SKM-1 treated with dmso at 0.1 percent for 144 hours (cell line): ENCODE data around the gene PRR18.

Experiments used
- DNase-seq: peaks from one replicate; lab custom pipeline; 2025; ENCODE audit not compliant: unreplicated experiment; lab: John Stamatoyannopoulos, UW

PRR18 gene

GRCh38 chr6:166277018-166277417 is 31.2 kb downstream of the PRR18 start:
- DNase-seq, result no peak

DNA sequence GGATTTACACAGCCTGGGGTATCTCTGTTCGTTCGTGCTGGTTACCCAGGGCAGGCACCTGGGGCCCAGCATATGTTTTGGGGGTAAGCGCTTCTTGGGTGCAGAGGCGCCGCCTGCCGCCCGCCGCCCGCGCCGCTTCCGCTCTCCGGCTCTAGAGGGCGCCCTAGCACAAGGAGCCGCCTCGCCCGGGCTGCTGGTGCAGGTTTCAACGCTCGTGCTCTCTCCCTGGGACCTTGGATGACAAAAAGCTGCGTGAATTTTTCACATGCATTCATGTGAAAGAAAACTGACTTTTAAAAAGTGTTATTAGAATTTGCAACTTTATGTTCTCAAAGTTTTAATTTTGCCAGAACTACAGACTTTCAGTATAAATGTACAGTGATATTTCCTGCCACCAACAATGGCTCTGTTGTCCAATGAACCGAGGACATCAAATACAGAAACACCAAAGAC is 32.5 kb downstream of the PRR18 start:
- DNase-seq, result peak; percentile 56

GRCh38 chr6:166274739-166275370 is 33.3 kb downstream of the PRR18 start:
- no peak for DNase-seq

GRCh38 chr6:166274163-166274562 is 34.0 kb downstream of the PRR18 start:
- no peak for DNase-seq

GRCh38 chr6:166271376-166271765 is 36.8 kb downstream of the PRR18 start:
- no peak for DNase-seq

DNA sequence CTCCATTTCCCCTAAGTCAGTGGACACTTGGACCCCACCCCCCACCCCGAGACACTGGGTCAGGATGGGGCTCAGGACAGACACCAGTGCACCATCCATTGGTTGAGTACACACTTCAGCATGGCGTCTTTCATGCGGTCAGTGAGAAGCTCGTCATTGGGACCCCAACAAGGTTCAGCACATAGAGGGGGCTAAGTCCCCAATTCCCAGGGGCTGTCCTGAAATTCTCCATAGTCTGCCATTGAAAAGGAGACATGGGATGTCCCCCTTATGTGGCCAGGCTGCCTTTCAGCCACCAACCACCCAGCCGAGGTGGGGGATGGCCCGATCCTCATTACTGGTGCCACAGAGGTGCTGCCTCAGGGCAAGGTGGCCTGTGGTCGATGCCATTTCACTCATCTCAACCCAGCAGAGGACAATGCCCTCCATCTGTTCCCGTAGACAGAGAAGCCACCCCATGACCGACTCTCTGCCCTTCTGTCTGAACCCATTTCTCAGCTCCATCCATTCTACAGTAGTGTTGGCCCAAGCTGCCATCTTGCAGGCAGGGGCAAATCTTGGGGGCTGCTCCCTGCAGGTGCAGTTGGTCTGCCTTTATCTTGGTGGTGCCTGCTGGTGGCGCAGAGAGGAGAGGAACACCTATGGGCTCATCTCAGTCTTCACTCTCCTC is 37.4 kb downstream of the PRR18 start:
- DNase-seq, result no peak

DNA sequence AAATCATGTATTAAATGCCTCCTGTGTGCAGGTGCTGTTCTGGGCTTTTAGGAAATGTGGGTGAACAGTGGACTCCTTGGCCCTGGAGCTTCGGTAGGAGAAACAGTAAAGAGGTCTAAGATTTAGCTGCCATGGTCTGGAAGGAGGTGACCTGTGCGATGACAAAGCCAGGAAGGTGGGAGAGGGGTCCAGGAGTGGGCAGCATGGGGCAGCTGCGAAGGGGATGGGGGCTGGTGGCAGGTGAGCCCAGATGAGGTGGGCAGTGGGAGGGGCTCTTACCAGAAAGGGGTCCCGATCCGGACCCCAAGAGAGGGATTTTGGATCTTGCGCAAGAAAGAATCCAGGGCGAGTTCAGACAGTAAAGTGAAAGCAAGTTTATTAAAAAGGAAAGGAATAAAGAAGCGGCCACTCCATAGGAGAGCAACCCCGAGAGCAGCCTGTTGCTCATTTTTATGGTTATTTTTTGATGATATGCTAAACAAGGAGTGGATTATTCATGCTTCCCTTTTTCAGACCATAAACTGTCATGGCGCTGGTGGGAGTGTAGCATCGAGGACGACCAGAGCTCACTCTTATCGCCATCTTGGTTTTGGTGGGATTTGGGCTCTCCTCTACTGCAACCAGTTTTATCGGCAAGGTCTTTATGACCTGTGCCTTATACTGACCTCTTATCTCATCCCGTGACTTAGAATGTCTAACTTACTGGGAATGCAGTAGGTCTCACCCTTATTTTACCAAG is 38.7 kb downstream of the PRR18 start:
- no peak for DNase-seq

DNA sequence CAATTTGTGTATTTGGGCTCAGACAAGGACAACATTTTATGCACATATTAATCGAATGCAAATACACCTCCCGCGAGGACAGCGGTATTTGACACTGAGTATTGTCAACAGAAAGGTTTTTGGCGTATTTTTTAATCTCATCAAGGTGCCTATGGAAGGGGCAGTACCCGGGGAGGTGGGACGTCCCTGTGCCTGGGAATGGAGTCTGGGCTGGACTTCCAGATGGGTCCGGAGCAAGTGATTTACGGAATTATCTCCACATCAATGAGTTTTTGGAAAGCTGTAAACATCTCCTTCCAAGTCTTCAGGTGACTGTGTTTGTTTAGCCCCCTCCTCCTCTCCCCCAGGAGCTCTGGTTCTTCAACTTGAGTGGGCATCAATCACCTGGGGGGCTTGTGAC is 39.8 kb downstream of the PRR18 start:
- DNase-seq, result no peak

DNA sequence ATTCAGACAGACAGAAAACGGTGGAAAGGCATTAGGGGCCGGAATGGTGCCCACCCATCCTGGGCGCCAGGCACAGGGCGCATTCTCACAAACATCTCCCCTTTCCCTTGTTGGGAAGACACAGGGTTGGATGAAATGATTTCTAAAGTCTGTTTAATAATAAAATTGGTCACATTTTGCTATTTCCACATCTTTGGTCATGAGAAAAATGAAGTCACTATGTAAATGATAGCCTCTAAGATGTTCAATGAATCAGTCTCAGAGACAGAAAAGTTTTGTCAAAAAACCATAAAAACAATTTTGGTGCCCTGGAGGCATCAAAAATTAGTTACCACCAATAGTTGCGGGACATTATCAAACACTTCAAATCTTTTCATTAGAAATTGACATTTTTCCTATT is 40.7 kb downstream of the PRR18 start:
- no peak for DNase-seq

DNA sequence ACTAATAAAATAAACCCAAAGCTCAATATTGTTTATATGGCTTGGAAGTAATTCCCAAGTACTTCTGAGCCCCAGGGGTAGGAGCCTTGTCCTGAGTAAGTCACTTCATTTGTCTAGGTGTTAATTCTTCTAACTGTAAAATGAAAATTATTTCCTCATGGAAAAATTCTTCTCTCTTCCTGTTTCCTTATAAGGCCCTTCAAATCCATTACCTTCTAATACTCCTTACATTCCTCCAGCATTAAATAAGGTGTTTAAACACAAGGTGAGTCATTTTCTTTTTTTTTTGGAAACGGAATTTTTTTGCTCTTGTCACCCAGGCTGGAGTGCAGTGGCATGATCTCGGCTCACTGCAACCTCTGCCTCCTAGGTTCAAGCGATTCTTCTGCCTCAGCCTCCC is 41.9 kb downstream of the PRR18 start:
- no peak for DNase-seq

DNA sequence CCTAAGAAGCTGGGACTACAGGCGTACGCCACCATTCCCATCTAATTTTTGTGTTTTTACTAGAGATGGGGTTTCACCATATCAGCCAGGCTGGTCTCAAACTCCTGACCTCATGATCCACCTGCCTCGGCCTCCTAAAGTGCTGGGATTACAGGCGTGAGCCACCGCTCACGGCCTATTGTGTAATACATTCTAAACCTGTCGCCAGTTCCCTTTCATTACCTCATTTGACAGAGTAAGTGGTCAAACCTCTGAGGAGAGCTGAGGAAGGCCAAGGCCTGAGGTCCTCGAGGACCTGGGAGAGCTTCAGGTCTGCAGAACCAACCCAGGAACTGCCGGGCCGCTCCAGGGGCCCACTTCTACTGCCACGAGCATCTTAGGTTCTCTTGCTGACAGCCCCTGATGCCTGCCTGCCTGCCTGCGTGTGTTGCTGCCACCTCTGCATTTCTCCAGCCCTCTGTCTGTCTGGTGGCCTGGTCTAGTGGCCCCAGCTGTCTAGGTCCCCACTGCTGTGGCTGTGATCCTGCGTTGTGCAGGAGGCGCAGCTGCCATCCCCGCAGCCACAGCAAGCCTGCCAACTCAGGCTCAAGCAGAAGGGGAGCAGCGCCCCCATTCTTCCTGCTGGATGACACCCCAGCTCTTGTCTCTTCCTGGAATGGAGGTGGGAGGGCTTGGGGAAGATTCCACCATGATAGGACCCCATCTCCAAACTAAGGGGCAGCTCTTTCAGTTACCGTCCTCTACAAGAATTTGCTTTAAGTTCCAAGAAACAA is 45.3 kb downstream of the PRR18 start:
- DNase-seq, result peak; percentile 61

DNA sequence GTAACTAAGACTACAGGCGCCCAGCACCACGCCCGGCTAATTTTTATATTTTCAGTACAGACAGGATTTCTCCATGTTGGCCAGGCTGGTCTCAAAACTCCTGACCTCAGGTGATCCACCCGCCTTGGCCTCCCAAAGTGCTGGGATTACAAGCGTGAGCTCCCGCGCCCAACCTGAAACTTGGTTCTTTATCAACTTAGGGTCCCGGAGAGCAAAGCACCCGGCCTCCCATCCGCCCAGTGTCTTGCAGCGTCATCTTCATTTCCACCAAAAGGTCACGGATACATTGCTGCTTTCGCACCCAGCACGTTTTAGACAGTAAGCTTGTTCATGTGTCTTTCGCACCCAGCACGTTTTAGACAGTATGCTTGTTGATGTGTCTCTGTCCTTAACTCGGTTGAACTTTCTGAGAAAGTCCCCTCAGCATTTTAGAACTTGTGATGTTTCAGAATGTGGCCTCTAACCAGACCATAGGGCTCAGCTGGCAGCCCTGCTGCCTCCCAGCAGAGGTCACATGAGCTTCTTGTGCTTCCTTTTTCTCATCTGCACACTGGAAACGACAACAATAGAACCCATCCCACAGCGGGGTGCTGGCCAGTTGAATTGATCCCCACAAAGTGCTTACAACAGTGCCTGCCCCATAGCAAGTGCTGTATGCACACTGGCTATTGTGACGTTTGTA is 48.8 kb downstream of the PRR18 start:
- peak; percentile 36 for DNase-seq

GRCh38 chr6:166258854-166259276 is 49.3 kb downstream of the PRR18 start:
- DNase-seq, result peak; percentile 89

DNA sequence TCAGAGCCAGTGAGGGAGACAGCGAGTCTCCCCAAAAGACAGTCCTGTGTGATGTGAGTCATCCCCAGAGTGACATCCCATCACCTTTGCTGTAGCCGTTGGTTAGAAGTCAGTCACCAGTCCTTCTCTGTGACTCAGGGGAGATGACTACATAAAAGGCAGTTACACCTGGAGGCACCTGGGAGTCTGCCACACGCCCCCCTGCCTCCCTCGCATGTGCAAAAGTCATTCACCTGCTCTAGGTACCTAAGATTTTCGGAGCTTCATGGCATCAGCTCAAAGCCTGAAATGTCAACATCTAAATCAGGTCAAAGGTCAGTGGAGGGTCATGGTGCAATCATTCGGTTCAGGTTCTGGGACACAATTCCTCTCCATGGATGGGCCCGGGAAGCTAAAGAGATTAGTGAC is 50.3 kb downstream of the PRR18 start:
- DNase-seq, result no peak
